ENCODE results near the gene DDX1.

DNA sequence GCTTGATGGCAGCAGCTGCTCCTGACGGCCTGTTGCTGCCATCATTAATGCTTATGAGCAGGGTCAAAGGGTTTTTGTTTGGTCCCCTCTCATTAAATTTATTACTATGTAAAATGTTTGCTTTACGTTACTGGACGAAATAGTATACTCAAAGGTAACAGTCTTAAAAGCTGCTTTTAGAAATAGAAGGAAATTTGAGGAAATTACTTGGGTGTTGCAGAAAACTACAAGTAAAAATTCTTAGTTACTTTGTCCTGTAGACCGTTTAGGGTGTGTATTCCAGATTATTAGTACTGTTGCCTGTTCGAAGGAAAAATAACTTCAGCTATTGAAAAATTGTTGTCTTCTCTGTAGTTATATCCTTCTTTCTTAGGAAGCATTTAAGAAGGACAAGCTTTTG lies 27.8 kb downstream of the DDX1 start:
- TF ChIP-seq EZH2 (IDR thresholded peaks at IDR 0.05; ENCODE audit: low read length, missing control alignments), result no peak
- TF ChIP-seq, protein P1, sequence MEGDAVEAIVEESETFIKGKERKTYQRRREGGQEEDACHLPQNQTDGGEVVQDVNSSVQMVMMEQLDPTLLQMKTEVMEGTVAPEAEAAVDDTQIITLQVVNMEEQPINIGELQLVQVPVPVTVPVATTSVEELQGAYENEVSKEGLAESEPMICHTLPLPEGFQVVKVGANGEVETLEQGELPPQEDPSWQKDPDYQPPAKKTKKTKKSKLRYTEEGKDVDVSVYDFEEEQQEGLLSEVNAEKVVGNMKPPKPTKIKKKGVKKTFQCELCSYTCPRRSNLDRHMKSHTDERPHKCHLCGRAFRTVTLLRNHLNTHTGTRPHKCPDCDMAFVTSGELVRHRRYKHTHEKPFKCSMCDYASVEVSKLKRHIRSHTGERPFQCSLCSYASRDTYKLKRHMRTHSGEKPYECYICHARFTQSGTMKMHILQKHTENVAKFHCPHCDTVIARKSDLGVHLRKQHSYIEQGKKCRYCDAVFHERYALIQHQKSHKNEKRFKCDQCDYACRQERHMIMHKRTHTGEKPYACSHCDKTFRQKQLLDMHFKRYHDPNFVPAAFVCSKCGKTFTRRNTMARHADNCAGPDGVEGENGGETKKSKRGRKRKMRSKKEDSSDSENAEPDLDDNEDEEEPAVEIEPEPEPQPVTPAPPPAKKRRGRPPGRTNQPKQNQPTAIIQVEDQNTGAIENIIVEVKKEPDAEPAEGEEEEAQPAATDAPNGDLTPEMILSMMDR (conservative IDR thresholded peaks at IDR 0.05 in 1 of 2, IDR thresholded peaks at IDR 0.05 in 1 of 2; ENCODE audit: low read depth in 1 of 2, low read length in 2 of 2), result no peak
